ENCODE results near the gene SRXN1. TPM values are rescaled to one million over a fixed set of nuclear protein-coding genes. Genes with fewer than 3 reads are reported as not detected.

The SRXN1 gene
- total and polyA plus RNA-seq, 9 of the 15 experiments (the other 6 are each of a cell fraction or from before 2014, with no cell fraction given): 6.8 to 36.4 (median 21.6) TPM

DNA sequence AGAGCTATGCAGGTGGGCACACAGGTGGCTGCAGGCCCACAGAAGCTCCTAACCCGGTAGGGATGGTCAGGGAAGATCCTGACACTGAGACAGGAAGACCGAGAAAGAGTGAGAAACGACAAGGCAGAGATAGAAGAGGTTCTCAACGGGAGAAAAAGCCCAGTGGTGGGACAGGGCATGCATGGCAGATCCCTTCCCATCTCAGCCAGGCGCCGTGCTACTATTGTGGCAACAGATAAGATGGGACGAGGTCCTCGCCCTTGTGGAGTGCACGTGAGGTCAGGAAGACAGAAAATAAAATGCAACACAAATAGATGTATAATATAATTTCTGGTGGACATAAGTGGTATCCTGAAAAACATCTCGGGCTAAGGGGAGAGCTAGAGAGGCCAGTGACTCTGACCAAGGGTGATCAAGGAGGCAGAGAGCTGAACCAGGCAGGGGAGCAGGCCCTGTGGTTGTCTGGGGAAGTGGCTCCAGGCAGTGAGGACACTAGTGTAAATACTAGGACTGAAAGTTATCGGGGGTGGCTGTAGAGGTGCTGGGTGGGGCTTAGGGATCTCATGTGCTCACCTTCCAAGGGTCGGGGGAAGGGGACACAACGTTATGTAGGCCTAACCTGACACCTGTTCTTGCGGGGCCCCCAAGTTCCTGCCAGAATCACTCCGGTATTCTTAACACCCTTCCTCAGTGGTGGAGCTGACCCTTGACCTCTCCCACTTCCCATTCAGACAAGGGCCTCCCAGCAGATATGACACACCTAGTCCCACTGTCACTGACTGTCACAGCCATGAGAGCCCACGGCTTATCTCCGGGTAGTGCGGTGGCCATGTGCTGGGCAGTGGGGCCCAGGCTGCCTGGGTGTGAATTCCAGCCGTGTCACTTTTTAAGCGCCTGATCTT is 1.0 kb downstream of the SRXN1 start (continued):
- TF ChIP-seq, protein P1, sequence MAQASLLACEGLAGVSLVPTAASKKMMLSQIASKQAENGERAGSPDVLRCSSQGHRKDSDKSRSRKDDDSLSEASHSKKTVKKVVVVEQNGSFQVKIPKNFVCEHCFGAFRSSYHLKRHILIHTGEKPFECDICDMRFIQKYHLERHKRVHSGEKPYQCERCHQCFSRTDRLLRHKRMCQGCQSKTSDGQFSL (CRISPR knock-in tag; IDR thresholded peaks at IDR 0.05): no peak
- TF ChIP-seq, protein P1 (tag; IDR thresholded peaks at IDR 0.05): no peak
- TF ChIP-seq CEBPB (tag; IDR thresholded peaks at IDR 0.05): no peak
- TF ChIP-seq, protein P2, sequence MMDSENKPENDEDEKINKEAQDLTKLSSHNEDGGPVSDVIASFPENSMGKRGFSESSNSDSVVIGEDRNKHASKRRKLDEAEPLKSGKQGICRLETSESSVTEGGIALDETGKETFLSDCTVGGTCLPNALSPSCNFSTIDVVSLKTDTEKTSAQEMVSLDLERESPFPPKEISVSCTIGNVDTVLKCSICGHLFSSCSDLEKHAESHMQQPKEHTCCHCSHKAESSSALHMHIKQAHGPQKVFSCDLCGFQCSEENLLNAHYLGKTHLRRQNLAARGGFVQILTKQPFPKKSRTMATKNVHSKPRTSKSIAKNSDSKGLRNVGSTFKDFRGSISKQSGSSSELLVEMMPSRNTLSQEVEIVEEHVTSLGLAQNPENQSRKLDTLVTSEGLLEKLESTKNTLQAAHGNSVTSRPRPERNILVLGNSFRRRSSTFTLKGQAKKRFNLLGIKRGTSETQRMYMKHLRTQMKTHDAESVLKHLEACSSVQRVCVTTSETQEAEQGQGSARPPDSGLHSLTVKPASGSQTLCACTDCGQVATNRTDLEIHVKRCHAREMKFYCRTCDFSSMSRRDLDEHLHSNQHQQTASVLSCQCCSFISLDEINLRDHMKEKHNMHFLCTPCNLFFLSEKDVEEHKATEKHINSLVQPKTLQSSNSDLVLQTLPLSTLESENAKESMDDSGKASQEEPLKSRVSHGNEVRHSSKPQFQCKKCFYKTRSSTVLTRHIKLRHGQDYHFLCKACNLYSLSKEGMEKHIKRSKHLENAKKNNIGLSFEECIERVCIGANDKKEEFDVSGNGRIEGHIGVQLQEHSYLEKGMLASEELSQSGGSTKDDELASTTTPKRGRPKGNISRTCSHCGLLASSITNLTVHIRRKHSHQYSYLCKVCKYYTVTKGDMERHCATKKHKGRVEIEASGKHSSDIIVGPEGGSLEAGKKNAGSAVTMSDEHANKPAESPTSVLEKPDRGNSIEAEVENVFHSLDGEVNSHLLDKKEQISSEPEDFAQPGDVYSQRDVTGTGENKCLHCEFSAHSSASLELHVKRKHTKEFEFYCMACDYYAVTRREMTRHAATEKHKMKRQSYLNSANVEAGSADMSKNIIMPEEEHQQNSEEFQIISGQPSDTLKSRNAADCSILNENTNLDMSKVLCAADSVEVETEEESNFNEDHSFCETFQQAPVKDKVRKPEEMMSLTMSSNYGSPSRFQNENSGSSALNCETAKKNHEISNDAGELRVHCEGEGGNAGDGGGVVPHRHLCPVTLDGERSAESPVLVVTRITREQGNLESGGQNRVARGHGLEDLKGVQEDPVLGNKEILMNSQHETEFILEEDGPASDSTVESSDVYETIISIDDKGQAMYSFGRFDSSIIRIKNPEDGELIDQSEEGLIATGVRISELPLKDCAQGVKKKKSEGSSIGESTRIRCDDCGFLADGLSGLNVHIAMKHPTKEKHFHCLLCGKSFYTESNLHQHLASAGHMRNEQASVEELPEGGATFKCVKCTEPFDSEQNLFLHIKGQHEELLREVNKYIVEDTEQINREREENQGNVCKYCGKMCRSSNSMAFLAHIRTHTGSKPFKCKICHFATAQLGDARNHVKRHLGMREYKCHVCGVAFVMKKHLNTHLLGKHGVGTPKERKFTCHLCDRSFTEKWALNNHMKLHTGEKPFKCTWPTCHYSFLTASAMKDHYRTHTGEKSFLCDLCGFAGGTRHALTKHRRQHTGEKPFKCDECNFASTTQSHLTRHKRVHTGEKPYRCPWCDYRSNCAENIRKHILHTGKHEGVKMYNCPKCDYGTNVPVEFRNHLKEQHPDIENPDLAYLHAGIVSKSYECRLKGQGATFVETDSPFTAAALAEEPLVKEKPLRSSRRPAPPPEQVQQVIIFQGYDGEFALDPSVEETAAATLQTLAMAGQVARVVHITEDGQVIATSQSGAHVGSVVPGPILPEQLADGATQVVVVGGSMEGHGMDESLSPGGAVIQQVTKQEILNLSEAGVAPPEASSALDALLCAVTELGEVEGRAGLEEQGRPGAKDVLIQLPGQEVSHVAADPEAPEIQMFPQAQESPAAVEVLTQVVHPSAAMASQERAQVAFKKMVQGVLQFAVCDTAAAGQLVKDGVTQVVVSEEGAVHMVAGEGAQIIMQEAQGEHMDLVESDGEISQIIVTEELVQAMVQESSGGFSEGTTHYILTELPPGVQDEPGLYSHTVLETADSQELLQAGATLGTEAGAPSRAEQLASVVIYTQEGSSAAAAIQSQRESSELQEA (IDR thresholded peaks at IDR 0.05; ENCODE audit: low read depth): no peak
- no peak for TF ChIP-seq ZNF217 (CRISPR knock-in tag; IDR thresholded peaks at IDR 0.05)
- TF ChIP-seq ZNF785 (CRISPR knock-in tag; IDR thresholded peaks at IDR 0.05): no peak
- TF ChIP-seq NCOA2 (IDR thresholded peaks at IDR 0.05; ENCODE audit: partially characterized antibody in 2 of 2): no peak
- TF ChIP-seq JUNB (CRISPR knock-in tag; conservative IDR thresholded peaks at IDR 0.05): no peak
- TF ChIP-seq ZSCAN29 (IDR thresholded peaks at IDR 0.05): no peak
- no peak for TF ChIP-seq SMARCB1 (IDR thresholded peaks at IDR 0.05; ENCODE audit: insufficient read length, low read depth)
- TF ChIP-seq PTRF (tag; IDR thresholded peaks at IDR 0.05): no peak
- no peak for TF ChIP-seq ZNF282 (CRISPR knock-in tag; IDR thresholded peaks at IDR 0.05)
- TF ChIP-seq SMARCA5 (IDR thresholded peaks at IDR 0.05): no peak
- no peak for TF ChIP-seq ZNF830 (CRISPR knock-in tag; IDR thresholded peaks at IDR 0.05)
- TF ChIP-seq ZNF175 (CRISPR knock-in tag; IDR thresholded peaks at IDR 0.05; ENCODE audit: low read depth): no peak
- TF ChIP-seq ETV6 (IDR thresholded peaks at IDR 0.05; ENCODE audit: borderline replicate concordance in 1 of 2, low read depth in 2 of 2, low read length in 1 of 2): no peak
- TF ChIP-seq ETV6 (CRISPR knock-in tag; IDR thresholded peaks at IDR 0.05; ENCODE audit: borderline replicate concordance): no peak
- TF ChIP-seq, protein P3, sequence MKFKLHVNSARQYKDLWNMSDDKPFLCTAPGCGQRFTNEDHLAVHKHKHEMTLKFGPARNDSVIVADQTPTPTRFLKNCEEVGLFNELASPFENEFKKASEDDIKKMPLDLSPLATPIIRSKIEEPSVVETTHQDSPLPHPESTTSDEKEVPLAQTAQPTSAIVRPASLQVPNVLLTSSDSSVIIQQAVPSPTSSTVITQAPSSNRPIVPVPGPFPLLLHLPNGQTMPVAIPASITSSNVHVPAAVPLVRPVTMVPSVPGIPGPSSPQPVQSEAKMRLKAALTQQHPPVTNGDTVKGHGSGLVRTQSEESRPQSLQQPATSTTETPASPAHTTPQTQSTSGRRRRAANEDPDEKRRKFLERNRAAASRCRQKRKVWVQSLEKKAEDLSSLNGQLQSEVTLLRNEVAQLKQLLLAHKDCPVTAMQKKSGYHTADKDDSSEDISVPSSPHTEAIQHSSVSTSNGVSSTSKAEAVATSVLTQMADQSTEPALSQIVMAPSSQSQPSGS (CRISPR knock-in tag; IDR thresholded peaks at IDR 0.05): no peak
- no peak for TF ChIP-seq POLR2G (IDR thresholded peaks at IDR 0.05; ENCODE audit: low read depth, low read length)

All from K562 (cell line).